Measurements from ENCODE around the gene TEX44. TPM values are rescaled to one million over a fixed set of nuclear protein-coding genes. Genes with fewer than 3 reads are reported as not detected.

Gene TEX44
- total RNA-seq, 1 donor from 2014 or later = not detected

GRCh38 chr2:231557571-231558217, 35.0 kb upstream of the TEX44 start:
- Histone ChIP-seq H3K36me3 (ENCODE audit: control insufficient read depth, insufficient read depth, low read length) (no peaks in the 10 kb centered on the region), H3K4me3 (ENCODE audit: low read depth, low read length) (no peak overlapping the region), H3K27me3 (ENCODE audit: control insufficient read depth, insufficient read depth, low read length) (no peaks in the 10 kb centered on the region)
- DNase-seq (ENCODE audit: low read depth) (peak; percentile 67), FAIRE-seq (no peak)
- TF ChIP-seq CTCF (IDR thresholded peaks at IDR 0.05; ENCODE audit: insufficient read depth, low read length, severe bottlenecking) = peak; percentile 70

- no peak overlapping the region for H3K4me3 ChIP-seq (ENCODE audit: low read depth, low read length)
- no peaks in the 10 kb centered on the region for H3K36me3 ChIP-seq (ENCODE audit: control insufficient read depth, insufficient read depth, low read length)
- H3K27me3 ChIP-seq (ENCODE audit: control insufficient read depth, insufficient read depth, low read length) = no peaks in the 10 kb centered on the region
- TF ChIP-seq CTCF (IDR thresholded peaks at IDR 0.05; ENCODE audit: insufficient read depth, low read length, severe bottlenecking) = peak; percentile 81
- DNase-seq (ENCODE audit: low read depth) (peak; percentile 55), FAIRE-seq (no peak)
Observed at GRCh38 chr2:231563378-231563961, 29.2 kb upstream of the TEX44 start.

- no peak for TF ChIP-seq CTCF (IDR thresholded peaks at IDR 0.05; ENCODE audit: insufficient read depth, low read length, severe bottlenecking)
- FAIRE-seq = no peak
Observed at GRCh38 chr2:231565887-231566594, 26.6 kb upstream of the TEX44 start.

GRCh38 chr2:231567159-231567558, 25.5 kb upstream of the TEX44 start:
- no peaks in the 10 kb centered on the region for H3K36me3 ChIP-seq (ENCODE audit: control insufficient read depth, insufficient read depth, low read length)
- no peaks in the 10 kb centered on the region for H3K27me3 ChIP-seq (ENCODE audit: control insufficient read depth, insufficient read depth, low read length)
- no peak overlapping the region for H3K4me3 ChIP-seq (ENCODE audit: low read depth, low read length)
- FAIRE-seq = no peak
- no peak for TF ChIP-seq CTCF (IDR thresholded peaks at IDR 0.05; ENCODE audit: insufficient read depth, low read length, severe bottlenecking)
- DNase-seq (ENCODE audit: low read depth) = no peak

More at GRCh38 chr2:231565887-231566594, 26.6 kb upstream of the TEX44 start:
- Histone ChIP-seq H3K27me3 (ENCODE audit: control insufficient read depth, insufficient read depth, low read length) (no peaks in the 10 kb centered on the region), H3K36me3 (ENCODE audit: control insufficient read depth, insufficient read depth, low read length) (no peaks in the 10 kb centered on the region), H3K4me3 (ENCODE audit: low read depth, low read length) (no peak overlapping the region)
- DNase-seq (ENCODE audit: low read depth) = no peak

GRCh38 chr2:231568098-231568784, 24.4 kb upstream of the TEX44 start:
- no peaks in the 10 kb centered on the region for H3K27me3 ChIP-seq (ENCODE audit: control insufficient read depth, insufficient read depth, low read length)
- H3K4me3 ChIP-seq (ENCODE audit: low read depth, low read length) = no peak overlapping the region
- FAIRE-seq = no peak
- H3K36me3 ChIP-seq (ENCODE audit: control insufficient read depth, insufficient read depth, low read length) = no peaks in the 10 kb centered on the region
- DNase-seq (ENCODE audit: low read depth) = no peak
- TF ChIP-seq CTCF (IDR thresholded peaks at IDR 0.05; ENCODE audit: insufficient read depth, low read length, severe bottlenecking) = no peak
